GM19455 (cell line): Measurements from ENCODE around the gene SOX13.

Experiments
- ATAC-seq: cut with Tn5 transposase; IDR thresholded peaks from one replicate; pipeline ENCODE4 v1.9.1; 2021; ENCODE audit not compliant: unreplicated experiment

The SOX13 gene

DNA sequence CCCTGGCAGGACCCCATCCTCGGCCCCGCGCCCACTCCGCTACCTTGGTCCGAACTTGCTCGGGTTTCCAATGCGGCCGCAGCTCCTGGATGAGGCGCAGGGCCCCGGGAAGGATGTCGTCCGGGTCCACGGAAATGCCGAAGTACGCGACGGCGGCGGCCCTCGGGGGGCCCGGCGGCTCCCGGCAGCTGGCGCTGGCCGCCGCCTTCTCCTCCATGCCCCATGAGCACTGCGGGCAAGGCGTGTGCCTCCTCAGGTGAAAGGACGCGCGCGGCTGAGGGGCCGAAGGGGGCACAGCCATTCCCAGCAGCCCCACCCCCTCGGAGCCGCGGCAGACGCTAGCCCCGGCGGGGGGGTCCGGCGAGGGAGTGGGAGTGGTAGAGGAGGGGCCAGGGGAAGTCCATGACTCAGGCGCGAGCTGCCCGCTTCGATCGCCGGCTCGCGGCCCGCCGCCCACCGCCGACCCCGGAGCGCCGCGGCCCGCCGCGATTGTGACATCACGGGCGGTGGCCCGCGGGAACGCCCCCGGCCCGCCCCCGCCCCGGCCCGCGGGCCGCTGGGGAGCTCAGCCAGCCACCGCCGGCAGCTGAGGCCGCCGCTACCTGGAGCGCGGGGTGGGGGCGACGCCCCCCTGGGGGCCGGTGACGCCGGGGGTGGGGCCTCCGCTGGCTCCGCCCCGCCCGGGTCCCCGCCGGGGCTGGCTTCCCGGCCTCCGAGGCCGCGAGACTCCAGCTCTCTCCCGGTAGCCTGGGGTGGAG lies 78.8 kb downstream of the SOX13 start, which contains the start of gene ETNK2:
Gene ETNK2 (minus strand): TSS at position 493 of the 758 bp plus-strand sequence. CDS start 192 bp downstream, at position 301.
- ATAC-seq = no peak

DNA sequence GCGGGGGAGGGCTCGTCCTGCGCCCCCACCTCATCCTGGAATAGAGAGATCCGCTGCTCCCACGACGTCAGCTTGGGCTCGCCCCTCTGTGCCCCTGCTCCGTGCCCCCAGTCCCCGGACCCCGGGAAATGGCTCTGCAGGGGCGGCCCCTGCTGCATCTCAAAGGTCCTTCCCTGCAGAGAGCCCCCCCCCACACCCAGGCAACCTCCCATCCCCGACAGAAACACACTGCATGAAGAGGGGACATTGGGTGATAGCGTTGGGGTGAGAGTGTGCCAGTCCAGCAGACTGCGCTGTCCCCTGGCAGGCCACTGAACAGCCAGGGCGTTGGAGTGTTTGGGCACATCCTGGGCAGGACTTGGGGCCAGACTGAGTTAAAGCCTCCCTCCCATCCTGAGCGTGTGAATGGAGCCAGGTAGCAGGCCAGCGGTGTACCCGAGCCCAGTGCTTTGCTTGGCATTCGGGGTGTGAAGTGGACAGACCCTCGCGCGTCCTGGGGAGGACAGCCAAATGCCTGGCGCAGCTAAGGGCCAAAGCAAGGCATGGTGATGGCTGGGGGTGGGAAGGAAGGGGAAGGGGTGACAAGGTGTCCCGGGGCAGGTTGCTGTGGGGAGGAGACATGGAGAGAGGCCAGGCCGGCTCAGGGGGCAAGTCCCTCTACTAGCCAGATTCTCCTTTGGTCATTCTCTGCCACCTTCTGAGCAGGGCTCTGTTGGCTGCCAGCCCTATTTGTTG lies 79.6 kb downstream of the SOX13 start:
- no peak for ATAC-seq

DNA sequence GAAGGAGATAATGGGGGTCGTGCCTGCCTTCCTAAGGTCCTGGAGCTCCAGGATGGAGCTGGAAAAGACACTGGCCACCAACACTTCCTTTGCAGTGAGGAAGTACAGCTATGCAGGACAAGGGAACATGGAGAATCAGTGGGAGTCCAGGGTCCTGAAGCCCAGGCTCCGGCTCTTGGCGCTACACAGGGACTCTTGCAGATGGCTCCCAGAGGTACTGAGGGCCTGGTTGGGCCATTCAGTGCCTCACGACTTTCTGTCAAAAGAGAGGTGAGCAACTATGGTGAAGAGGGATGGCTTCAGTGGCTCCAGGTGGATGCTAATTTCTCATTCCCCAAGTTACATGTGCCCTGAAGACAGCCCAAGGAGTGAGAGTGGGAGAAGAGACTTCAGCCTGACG lies 80.8 kb downstream of the SOX13 start:
- no peak for ATAC-seq

DNA sequence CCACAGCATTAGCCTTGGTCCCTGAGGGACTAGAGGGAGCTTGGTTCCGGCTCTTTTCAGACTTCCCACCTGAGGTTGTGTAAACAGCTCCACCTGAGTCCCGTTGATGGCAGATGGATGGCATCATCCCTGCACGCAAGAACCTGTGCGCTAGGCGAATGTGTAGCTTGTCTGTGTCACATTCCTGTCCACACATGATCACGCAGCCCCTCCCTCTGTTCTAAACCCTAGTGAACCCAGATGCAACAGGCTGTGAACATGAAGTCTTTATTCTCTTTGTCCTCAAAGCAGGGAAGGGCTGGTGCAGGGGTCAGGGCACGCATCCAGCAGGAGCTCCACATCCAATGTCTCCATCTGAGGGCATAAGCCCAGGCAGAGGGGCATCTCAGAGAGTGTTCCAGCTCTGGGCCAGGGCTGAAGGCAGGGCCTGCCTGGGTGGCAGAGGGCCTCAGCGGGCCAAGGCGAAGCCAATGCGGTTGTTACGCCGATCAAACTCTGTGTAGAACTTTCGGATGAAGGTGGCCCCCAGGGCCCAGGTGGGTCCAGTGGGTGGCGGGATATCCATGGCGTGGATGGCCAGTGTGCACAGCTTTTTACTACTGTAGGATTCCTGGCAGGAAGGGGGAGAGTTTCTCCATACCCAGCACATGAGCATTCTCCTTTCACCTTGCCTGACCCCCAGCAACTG lies 81.8 kb downstream of the SOX13 start:
- ATAC-seq = no peak

DNA sequence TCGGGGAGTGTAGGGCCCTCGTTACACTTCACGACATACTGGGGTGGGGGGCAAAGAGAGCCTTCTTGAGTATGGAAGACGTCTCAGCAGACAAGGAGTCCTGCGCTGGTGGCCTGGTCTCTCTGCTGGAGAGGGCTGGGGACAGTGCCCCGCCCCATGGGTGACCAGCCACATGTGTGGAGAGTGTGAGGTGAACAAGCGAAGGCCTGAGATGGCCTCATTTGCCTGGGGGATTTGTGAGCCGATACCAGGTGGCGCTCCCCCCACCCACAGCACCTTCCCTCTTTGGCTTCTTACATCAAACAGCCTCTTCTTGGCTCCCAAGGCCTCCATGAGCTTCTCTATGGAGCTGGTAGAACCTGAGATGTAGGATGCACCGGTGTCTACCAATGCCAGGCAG lies 83.0 kb downstream of the SOX13 start:
- no peak for ATAC-seq

DNA sequence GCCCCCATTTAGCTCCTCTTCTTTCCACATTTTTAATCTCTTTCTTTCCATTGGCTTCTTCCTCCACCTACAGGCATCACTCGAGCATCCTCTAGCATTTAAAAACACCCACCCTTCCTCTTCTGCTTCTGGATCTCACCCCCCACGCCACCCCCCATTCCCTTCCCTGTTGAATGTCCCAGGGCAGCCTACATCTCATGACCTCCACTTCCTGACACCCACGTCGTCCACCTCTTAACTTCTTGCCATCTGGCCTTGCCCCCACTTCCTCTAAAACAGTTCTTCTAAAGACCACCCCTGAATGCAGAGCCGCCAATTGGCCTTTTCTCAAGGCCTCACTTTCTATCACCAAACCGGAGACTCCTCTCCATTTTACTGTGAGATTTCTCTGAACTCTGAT lies 85.0 kb downstream of the SOX13 start:
- no peak for ATAC-seq

DNA sequence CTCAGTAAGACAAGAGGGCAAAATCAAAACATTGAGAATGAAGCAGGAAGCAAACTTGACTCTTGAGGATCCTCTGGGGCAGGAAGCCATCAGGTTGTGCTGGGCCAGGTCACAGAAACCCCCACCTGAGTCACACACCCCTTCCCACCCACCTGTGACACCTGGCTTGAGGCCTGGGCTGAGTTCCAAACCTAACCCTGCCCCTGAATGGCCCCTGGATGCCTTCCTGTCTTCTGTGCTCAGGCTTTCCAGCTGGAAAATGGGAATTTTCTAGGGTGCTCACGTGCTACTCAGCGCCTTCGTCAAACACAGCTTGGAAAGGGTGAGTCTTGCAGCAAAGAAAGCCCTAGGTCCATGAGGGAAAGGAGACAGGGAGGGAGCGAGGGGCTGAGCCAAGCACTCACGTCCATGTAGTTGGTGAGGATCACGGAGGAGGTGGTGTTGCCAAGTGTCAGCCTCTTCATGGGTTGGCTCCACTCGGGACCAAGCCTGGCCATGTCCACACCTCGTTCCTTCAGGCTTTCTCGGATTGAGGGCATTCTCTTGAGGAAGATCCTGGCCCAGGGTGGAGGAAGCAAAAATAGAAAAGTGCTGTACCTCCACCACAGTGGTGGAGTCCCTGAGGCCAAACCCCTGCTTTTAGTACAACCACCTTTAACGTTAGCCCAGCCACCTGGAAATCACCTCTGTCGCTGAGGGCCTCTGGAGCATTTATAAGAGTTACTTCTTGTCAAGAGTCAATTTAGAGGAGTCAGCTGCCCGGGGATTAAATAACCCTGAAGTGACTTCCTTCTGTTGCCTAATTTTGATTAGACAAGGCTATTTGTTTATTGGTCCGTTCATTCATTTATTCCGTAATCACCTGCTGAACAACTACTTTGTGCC lies 88.9 kb downstream of the SOX13 start:
- ATAC-seq = no peak

DNA sequence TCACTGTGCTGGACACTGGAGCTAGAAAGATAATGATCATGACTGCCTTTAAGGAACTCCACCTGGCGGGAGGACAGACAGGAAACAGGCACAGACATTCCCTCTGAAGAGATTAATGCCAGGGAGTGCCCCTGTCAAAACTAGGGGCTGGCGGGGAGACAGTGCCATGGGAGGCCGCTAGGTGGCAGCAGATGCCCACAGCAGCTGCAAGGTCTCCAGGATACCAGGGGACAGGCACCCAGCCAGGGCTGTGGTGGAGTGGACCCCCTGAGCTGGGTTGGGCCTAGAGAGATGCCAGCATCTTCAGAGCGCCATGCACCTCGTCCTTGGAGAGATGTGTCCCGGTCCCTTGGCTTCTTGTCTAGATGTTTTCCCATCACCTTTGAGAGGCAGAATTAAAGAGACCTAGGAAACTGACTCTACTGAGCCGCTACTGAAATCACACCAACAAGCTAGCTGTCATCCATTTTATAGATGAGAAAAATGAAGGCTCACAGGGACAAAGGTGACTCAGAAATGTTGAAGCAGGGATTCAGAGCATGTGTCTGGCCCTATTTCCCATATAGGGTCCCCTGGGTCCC lies 89.7 kb downstream of the SOX13 start:
- ATAC-seq = peak; percentile 64

DNA sequence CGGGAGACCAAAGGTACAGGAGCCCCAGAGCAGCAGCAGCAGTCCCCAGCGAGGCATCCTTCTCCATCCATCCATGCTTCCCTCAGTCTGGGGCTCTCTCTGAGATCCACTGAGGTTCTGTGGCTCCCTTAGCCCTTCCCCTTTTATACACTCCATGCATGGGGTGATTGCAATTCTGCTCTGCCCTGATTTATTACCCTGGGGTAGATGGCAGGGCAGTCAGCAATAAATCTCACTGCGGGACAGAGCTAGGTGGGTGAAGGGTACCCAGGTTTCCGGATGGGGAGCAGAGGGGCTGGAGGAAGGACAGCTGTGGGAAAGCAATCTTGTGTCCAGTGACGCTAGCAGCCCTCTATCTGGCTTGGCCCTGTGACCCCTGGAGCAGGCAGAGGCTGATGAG lies 93.3 kb downstream of the SOX13 start, which contains the start of gene REN:
Gene REN (minus strand): TSS at position 119 of the 400 bp plus-strand sequence. CDS start 44 bp downstream, at position 75.
- no peak for ATAC-seq

DNA sequence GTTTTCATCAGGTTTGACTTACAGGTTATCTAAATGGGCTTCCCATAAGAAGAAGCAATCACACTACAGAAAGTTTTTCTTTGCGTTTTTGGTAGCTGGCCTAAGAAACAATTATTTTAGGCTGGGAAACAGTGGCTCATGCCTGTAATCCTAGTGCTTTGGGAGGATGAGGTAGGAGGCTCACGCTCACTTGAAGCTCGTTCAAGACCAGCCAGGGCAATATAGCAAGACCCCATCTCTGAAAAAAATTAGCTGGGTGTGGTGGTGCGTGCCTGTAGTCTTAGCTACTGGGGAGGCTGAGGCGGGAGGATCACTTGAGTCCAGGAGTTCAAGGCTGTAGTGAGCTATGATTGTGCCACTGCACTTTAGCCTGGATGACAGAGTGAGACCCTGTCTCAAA lies 94.8 kb downstream of the SOX13 start:
- no peak for ATAC-seq

DNA sequence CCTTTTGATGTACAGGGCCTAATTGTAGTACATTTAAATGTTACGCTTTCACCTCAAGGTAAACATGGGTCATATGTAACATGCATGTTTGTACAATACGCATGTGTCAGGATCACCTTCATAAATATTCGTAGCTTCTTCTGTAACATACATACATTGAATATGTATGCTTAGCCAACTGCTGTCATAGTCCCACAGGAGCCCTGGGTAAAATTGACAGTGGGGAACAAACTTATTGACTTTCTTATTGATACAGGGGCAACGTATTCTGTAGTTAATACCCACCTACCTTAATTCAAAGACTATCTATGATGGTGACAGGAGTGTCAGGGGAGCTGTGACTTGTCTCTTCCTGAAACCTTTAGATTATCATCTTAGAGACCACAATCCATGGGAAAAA lies 96.9 kb downstream of the SOX13 start:
- ATAC-seq = no peak

DNA sequence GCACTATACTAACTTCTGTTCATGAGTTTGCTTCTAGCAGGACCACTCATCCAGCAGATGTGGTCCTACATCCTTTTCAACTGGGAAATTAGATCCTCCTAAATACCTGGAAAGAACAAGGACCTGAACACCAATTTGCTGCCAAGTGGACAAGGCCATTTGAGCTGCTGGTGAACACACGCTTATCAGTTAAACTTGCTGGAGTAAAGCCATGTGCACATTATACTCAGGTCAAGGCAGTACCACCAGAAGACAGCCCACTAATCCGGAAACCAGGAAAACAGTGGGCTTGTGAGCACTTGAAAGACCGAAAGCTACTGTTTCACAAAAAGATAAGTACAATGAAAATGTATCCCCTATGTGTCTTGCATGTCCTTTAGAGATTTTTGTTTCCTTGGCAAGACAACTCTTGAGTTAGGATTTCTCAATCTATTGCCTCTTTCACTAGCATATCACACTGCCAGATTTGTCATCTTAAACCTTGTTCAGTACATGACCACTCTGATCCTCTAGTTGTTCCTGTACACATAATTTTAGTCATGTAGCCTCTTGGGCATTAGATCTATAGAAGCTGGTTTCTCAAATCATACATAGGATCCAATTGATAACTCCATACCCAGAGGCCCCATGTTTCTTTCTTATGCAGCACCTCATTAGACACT lies 97.7 kb downstream of the SOX13 start:
- ATAC-seq = no peak

DNA sequence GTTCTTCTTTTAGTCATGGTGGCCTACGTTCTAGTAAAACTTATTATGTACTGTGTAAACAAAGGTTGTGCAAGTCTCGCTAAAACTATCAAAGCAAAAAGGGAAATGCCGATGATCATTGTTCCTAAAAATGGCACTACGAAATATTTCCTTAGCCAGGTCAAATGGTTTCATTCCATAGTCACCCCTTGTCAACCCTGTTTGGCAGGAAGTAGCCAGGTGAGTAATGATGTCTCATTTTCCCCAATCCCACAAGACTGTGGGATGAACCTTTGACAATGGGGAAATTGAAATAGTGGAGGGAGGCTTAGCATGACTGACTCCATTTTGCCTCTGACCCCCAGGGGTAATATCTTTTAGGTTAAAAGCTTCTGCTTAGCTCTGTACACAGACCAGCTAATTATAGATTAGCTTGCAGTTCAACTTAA lies 98.8 kb downstream of the SOX13 start:
- no peak for ATAC-seq

DNA sequence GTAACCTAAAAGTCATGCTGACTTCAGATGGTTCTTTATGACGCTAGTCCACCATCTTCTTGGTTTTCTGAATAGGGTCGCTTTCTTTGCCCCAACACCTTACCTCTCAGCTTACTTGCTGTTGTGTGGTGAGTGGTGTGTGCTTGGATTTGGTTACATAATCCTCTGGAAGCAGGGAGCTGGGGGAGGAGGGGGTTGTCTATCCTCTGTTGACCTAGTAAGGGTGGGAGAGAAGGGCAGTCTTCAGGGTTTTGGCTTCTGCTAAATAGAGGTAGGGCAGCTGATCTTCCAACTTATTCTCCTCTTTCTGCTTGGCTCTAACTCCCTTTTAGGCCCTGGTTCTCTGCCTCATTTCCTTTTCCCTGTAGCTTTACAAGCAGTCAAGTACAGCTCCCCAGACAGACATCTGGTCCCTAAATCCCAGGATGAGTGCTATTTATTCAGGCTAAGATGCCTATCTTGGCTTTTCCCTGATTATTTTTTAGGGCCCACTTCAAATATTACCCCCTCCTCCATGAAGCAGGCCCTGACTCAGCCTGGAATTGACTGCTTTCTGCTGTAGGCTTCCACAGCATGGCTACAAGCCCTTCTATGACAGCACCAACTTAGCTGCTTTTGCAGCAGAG lies 99.6 kb downstream of the SOX13 start:
- no peak for ATAC-seq

DNA sequence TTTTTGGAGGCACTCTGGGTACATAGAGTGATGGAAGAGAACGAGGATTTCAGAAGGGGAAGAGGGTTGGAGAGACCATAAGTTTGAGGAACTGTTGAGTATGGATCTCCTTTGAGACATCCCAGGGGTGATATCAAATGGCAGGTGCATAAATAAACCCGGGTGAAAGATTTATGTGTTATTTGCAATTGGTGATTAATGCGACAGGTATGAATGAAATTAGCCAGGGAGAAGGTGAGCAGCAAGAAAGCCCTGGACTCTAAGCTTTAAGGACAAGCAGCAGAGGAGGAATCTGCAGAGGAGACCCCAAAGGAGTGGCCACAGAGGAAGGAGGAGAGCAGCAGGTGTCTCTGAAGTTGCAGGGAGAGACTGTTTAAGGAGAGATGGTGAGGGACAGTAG lies 102.0 kb downstream of the SOX13 start:
- ATAC-seq = no peak

DNA sequence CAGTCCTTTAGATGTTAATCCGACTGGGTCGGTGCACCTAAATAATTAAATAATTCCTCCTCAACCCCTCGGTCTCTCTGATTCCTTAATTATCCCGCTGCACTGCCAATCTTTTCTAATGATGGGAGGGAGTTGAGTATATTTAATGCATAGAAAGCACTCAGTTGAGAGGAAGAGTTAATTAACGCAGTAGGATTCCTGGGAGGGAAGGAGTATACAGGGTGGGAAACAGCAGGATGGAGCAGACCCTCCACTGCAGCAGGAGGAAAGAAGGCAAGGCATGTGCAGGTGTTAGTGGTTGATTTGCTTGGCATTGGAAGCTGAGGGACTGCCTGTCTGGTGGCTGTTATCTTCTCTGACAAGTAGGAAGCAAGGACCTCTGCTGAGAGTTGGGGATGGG lies 103.1 kb downstream of the SOX13 start:
- ATAC-seq = no peak

DNA sequence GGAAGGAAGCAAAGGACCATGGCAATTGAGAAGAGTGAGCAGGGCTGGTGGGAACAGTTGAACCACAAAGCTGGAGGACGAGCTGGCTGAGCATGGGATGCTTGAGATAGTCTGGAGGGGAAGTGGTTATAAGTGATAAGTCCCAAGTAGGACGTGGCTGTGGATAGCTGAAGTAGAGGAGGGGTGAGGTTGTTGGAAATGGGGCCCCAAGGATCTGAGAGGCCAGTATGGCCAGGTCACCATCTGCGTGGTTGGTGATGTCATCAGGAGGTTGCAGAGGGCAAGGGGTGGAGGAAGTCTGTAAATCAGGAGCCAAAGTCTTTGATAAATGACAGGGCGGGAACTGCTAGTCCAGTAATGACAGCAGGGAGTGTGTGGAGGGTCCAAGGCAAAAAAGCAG lies 104.2 kb downstream of the SOX13 start:
- ATAC-seq = no peak
